ENCODE measurements around the gene ASPSCR1.
"Not testable (repeated sequence)": the region's sequence is repeated elsewhere in the genome, so short reads cannot be mapped to it uniquely, and the experiment has no call there.

ASPSCR1 gene

GRCh38 chr17:81944858-81945257 is 32.6 kb upstream of the ASPSCR1 start:
- H3K4me3 ChIP-seq (replicated peaks; ENCODE audit: low read depth, low read length) = no peak overlapping the region
- no peak for DNase-seq (ENCODE audit: extremely low read depth, low read depth)
- TF ChIP-seq CTCF (IDR thresholded peaks at IDR 0.05; ENCODE audit: low read depth, low read length, missing control alignments) = no peak

GRCh38 chr17:81947189-81947588 is 30.2 kb upstream of the ASPSCR1 start, which contains the start of gene MYADML2:
TSS of gene MYADML2 (minus strand) at chr17:81947233. CDS start at chr17:81941741, 5,492 bp downstream.
- no peak within 1 kb of the TSS for H3K4me3 ChIP-seq (replicated peaks; ENCODE audit: low read depth, low read length)
- TF ChIP-seq CTCF (IDR thresholded peaks at IDR 0.05; ENCODE audit: low read depth, low read length, missing control alignments) = no peak
- no peak for DNase-seq (ENCODE audit: extremely low read depth, low read depth)

- no peak overlapping the region for H3K4me3 ChIP-seq (replicated peaks; ENCODE audit: low read depth, low read length)
- no peak for TF ChIP-seq CTCF (IDR thresholded peaks at IDR 0.05; ENCODE audit: low read depth, low read length, missing control alignments)
- DNase-seq (ENCODE audit: extremely low read depth, low read depth) = no peak
These were observed 28.6 kb upstream of the ASPSCR1 start for GRCh38 chr17:81948635-81949378.

- TF ChIP-seq CTCF (IDR thresholded peaks at IDR 0.05; ENCODE audit: low read depth, low read length, missing control alignments) = no peak
- DNase-seq (ENCODE audit: extremely low read depth, low read depth) = no peak
- no peak overlapping the region for H3K4me3 ChIP-seq (replicated peaks; ENCODE audit: low read depth, low read length)
These were observed 26.9 kb upstream of the ASPSCR1 start for GRCh38 chr17:81950501-81950900.

- no peak for TF ChIP-seq CTCF (IDR thresholded peaks at IDR 0.05; ENCODE audit: low read depth, low read length, missing control alignments)
- H3K4me3 ChIP-seq (replicated peaks; ENCODE audit: low read depth, low read length) = no peak overlapping the region
- DNase-seq (ENCODE audit: extremely low read depth, low read depth) = no peak
These were observed 25.4 kb upstream of the ASPSCR1 start for GRCh38 chr17:81951785-81952684.

GRCh38 chr17:81952792-81953228 is 24.6 kb upstream of the ASPSCR1 start:
- TF ChIP-seq CTCF (IDR thresholded peaks at IDR 0.05; ENCODE audit: low read depth, low read length, missing control alignments) = no peak
- no peak for DNase-seq (ENCODE audit: extremely low read depth, low read depth)
- no peak overlapping the region for H3K4me3 ChIP-seq (replicated peaks; ENCODE audit: low read depth, low read length)

- H3K4me3 ChIP-seq (replicated peaks; ENCODE audit: low read depth, low read length); DNase-seq (ENCODE audit: extremely low read depth, low read depth): not testable (repeated sequence)
These were observed 24.0 kb upstream of the ASPSCR1 start for GRCh38 chr17:81953443-81953842.
